Measurements from ENCODE around the gene ABCA3.
A peak's percentile ranks its signal among the peaks of the same experiment; 100 is the strongest.

Gene ABCA3

GRCh38 chr16:2308089-2308962, 32.2 kb downstream of the ABCA3 start:
- DNase-seq, result no peak

DNA sequence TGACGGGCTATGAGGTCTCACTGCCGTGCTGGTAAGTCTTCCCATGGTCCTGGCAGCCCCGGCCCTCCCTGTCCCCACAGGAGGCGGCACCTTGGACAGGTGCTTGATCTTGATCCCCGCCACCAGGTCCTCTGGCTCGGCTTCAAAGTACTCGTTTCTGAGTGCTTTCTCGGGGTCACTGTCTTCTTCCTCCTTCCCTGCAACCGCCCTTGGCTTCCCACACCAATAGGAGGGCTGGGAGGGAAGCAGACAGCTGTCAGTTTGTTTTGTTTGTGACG, 40.7 kb downstream of the ABCA3 start:
- no peak for DNase-seq

DNA sequence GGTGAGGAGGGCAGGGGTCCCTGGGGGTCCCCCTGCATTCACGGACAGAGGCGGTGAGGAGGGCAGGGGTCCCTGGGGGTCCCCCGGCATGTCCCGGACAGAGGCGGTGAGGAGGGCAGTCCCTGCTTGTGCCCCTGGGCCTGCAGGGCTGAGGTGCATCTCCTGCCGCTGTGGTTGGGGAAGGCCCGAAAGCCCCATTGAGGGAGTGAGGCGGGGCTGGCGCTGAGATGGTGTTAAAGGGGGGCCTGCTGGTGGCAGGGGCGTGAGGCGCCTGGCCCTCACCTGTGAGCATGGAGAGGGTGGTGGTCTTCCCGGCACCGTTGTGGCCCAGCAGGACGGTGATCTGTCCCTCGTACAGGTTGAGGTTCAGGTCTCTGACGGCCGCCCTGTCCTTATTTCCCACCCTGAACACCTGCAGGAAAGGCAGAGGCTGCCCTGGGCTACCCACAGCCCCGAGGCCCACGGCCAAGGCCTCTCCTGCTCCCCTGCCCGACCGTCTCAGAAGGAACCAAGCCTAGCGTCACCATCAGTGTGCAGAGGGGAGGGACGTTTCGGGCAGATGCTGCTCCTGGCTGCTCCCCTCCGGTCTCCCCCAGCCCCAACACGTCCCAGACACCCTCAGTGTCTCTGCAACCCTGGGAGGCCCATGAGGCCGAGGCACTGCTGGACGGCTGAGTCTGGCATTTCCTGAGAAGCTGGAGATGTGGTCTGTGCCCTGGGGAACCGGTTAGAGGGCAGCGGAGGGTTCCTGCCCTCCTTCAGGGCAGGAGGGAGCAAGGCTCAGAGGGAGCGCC, 41.2 kb downstream of the ABCA3 start:
- no peak for DNase-seq

- DNase-seq, result no peak
Observed at GRCh38 chr16:2298621-2299020, 41.9 kb downstream of the ABCA3 start.

- no peak for DNase-seq
Observed at GRCh38 chr16:2297506-2297860, 43.0 kb downstream of the ABCA3 start.

DNA sequence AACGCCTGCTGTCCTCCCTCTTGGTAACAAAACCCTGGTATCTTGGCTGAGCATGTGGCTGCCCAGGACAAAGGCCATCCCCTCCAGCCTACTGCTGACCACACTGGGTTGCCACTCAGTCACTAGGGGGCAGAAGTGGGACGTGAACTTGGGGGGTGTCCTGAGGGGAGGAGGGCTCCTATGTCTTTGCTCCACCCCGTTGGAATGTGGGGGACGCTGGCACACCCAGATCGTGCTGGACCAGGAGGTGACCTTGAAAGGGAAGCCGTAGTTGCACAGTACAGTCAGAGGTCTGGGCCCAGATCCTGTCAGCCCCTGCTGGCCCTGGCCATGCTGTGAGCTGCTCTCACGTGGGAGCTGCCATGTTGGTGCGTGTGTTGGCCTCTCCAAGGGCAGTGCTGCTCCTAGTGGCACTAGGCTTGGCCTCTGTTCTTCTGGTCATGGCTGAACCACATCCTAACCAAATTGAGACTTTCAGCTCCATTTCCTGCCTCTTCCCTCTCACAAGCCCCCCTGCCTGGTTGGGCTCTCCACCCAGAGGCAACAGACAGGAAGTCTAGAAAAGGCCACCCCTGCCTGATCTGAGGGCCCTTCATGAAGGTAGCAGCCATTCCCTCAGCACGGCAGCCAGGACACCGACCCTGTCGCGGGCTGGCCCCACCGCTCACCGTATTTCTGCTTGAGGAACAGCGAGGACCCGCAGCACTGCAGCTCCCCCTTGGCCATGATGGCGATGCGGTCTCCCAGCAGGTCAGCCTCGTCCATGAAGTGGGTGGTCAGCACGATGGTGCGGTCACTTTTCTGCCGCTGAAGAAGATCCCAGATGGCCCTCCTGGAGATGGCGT, 43.6 kb downstream of the ABCA3 start:
- DNase-seq, result peak; percentile 12

DNA sequence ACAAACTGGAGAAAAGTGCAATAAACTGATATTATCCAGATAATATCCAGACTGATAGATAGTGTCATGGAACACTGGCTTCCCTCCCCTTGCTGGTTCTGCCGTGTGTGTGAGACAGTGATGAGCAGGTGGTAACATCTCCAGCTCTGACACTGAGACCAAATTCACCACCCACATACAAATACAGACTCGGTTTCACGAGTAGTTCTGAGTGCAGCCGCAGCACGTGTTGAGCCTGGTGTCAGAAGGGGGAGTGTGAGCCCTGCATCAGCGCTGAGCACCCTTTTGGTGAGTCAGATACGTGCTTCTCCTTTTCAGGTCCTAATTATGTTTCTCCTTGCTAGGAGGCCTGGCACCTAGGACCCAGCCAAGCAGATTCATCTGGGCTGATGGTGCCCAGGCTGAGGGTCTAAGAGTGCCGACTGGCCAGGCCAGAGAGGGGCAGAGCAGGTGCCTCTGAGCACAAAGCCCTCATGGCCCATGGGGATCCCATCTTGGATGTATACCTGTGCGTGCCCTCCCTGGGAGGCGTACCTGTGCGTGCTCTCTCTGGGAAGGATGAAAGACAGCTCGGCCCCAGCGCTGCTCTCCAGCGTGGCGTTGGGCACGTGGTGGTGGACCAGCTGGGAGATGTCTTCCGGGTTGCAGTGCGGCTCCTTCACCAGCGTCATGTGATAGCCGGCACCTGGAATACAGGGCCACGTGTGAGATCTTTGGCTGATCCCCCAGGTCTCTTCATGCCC, 45.3 kb downstream of the ABCA3 start:
- DNase-seq, result no peak

DNA sequence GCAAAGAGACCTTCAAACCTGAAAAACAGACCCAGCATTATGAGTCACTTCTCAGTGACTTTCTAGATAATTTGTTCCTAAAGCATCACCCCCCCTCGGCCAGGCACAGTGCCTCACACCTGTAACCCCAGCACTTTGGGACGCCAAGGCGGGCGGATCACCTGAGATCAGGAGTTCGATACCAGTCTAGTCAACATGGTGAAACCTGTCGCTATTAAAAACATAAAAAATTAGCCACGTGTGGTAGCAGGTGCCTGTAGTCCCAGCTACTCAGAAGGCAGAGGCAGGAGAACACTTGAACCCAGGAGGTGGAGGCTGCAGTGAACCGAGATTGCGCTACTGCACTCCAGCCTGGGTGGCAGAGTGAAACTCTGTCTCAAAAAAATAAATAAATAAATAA, 48.3 kb downstream of the ABCA3 start:
- no peak for DNase-seq

- no peak for DNase-seq
Observed at GRCh38 chr16:2289282-2289681, 51.2 kb downstream of the ABCA3 start.

DNA sequence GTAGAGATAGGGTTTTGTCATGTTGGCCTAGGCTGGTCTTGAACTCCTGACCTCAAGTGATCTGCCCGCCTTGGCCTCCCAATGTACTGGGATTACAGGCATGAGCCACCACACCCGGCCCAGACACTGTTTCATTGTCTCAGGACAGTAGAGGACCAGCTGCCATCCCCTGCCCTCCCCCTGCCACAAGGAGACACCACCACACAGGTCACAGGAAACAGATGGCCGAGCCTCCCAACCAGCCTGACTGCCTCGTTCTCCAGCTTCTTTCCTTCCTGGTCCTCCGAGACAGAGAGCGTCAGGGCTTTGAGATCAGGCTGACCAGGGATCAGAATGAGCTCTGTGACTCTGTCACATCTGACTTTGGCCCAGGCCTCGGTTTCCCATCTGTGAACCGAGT, 51.8 kb downstream of the ABCA3 start:
- no peak for DNase-seq

DNA sequence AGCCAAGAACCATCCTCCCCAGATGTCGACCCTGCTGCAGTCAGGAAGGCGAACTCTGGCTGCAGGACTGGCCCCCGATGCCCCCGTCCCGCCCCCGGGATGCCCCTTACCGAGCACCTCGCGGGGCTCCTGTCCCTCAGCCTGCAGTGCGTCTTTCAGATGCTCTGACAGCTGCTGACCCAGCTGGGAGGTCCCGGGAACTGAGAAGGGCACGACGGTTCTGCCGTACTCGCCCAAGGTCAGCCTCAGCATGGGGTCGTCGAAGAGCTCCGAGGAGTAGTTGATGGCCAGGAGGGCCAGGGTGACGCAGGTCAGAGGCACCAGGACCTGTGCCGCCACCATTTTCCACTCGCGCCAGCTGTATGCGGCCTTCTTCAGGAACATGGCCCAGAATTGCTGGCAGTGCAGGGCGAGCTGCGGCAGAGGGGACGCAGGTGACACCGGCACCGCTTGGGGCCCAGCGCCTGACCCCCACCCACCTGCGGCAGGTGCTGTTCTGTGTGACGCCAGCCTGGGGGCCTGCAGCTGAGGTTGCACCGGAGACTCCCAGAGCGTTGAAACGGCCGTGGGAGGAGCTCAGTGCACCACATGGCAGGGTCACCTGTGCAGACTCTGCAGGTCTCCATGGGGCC, 52.5 kb downstream of the ABCA3 start:
- DNase-seq, result no peak

DNA sequence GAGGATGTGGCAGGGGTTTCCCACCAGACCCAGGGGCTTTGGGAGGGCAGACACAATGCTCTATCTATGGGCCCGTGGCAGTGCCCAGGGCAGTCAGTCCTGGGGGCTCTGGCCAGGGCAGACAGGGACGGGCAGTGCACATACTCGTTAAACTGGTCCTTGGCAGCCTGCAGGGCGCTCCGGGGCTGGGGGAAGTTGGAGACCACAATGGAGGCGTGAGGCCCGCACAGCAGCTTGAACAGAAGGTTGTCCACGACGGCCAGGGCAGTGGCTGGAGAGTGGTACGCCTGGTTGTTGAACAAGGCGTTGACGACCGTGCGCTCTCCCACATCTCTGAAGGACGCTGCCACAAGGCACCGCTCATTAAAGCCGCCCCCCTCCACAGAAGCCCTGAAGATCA, 54.0 kb downstream of the ABCA3 start:
- DNase-seq, result no peak

DNA sequence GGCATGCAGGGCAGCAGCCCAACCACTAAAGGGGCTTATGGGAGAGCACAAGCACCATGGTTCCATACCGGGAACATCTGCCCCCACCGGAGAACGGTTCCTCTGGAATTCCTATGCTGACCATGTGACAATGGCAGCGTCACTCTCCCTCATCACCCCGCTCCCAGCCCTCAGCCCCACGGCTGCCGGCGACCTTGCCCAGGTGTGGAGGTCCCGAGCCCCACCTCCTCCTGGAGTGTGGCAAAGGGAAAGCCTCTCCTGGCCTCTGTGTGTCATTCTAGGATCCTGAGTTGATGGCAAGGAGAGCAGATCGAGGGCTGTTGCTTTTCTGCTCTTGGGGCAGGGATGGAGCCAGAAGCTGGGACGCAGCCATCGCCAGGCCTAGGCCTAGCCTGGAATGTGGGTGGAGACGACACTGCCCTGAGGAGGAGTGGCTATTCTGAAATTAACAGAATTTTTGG, 54.8 kb downstream of the ABCA3 start:
- no peak for DNase-seq

DNA sequence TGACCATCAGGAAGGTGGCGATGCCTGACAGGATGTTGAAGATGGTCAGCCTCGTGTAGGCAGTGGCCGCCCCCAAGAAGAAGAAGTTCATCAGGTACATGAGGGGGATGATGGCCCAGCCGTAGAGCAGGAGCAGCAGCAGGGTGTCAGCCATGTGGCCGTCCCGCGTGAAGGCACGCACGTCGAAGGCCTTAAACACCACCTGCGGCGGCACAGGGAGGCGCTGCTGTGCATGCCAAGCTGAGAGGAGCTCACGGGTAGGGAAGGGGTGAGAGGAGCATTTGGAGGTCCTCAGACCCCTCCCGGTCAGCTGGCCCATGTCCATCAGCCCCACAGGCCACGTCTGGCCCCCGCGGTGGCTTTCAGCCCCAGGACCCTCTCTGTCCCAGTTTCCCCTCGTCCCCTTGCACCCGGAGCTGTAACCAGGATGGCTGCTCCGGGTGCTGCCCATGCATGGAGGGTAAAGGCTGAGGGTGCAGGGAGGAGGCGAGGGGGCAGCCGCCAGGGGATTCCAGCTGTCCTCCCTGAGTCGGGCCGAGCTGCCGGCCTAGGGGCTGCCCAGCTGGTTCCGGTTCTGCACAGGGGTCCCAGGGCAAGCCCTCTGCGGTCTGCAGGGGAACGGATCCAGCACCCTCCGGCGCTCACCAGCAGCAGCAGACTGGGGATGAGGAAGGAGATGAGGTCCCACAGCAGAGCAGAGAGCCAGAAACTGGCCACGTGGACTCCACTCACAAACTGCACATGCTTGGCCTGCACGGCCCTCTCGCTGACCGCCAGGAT, 55.5 kb downstream of the ABCA3 start:
- no peak for DNase-seq

DNA sequence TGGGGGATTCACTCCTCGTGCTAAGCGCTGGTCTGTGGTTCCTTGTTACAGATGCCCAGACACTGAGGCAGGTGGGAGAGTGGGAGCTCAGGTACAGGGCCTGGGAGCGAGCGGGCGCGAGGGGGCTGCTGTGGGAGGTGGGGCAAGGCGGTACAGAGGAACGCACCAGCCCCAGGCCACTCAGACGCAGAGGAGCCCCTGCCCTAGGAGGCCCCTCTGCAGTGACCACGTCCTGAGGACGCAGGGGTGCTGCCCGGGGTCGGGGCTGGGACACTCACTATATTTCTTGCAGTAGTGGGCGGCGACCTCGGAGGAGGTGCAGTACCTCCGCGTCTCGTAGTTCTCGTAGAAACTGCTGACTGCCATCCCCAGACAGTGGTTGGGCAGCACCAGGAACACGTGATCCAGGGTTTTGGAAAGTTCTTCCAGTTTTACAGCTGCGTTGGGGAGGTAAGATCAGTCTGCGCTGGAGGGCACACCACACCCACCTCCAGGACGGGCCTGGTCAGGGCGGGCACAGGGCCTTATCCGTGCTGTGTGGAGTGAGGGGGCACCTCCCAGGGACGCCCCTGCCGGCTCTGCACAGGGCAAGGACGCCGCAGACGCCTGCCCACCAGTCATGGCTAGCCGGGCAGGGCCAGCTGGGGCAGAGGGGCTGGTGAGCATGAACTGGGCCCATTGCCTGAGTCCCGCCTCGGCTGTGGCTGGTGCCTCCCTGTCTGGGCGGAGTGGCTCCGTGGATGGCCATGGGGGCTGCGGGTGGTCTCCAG, 56.3 kb downstream of the ABCA3 start:
- DNase-seq, result no peak

DNA sequence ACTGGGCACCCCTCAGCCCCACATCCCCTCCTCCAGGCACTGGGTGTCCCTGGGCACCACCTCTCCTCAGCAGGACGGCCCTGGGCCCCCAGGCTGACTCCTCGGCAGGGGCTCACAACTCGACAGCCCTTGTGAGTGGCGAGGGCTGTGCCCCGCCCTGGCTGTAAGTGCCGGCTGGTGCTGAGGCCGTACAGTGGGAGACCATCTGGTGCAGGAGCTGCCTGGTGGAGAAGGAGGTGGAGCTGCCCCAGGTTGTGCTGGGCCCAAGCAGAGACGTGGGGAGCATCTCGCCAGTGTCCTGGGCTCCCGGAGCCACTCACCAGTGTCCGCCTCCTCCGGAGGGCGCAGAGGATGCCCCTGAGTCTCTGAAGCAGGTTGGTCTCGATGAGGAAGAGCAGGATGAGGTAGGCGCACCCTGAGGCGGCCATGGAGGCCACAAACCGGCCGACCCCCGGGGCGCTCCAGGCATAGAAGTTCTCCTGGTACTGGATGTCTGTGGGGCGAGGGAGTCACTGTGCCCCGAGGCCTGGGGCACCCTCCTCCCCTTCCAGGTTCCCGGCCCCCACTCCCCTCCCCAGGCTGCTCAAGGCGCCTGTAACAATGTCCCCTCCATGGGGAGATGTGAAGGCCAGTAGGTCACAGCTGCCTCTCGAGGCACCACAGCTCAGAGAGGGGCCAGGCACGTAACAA, 57.5 kb downstream of the ABCA3 start:
- DNase-seq, result no peak

GRCh38 chr16:2282262-2282661, 58.3 kb downstream of the ABCA3 start:
- DNase-seq, result no peak

- DNase-seq, result no peak
Observed at GRCh38 chr16:2280981-2281542, 59.5 kb downstream of the ABCA3 start.

DNA sequence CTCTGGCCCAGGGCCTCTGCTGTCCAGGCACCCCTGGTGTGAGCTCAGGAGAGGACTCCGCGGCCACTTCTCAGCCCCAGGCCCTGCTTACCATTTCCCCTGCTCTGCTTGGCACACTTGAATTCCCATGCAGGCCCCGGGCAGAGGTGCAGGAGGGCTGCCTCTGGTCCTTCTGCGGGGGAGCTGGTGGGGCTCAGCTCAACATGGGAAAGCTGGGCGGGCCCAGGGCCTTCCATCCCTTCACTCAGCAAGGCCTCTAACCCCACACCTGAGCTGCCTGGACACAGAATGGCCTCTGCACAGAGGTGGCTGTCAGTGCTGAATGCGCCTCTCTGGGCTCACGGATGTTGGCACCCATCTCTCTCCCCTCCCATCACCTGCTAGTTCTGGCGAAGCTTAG, 60.1 kb downstream of the ABCA3 start:
- DNase-seq, result no peak

All from NCI-H1092 (cell line).